SK-N-SH treated with all-trans-retinoic acid at 6 μM for 48 hours (cell line): ENCODE measurements around the gene ADAMTS4.

Source experiments
- ARNTL ChIP-seq: fragments of 450-650 bp; formaldehyde crosslinking; IDR thresholded peaks from 2 replicates; pipeline ENCODE4 v1.5.0; 2020; ENCODE audit warnings: low read depth, mild to moderate bottlenecking, moderate library complexity, borderline replicate concordance
- CREB5 ChIP-seq: fragments of 250-450 bp; sonication (Bioruptor Pico); IDR thresholded peaks from 2 replicates; pipeline ENCODE4 v1.5.1; 2020; ENCODE audit warnings: low read depth, mild to moderate bottlenecking, moderate library complexity
- CSDC2 ChIP-seq: fragments of 250-450 bp; sonication (Bioruptor Pico); IDR thresholded peaks from 2 replicates; pipeline ENCODE4 v1.5.0; 2020; ENCODE audit warnings: mild to moderate bottlenecking, moderate library complexity
- ESRRG ChIP-seq: fragments of 250-450 bp; sonication (Bioruptor Pico); IDR thresholded peaks from 2 replicates; pipeline ENCODE4 v1.6.1; 2021; ENCODE audit warnings: mild to moderate bottlenecking
- PPARA ChIP-seq: fragments of 250-450 bp; sonication (Bioruptor Pico); IDR thresholded peaks from 2 replicates; pipeline ENCODE4 v1.5.0; 2020; ENCODE audit warnings: mild to moderate bottlenecking, borderline replicate concordance
- RARB ChIP-seq: fragments of 250-450 bp; sonication (Bioruptor Pico); IDR thresholded peaks from 2 replicates; pipeline ENCODE4 v1.8.0; 2021; ENCODE audit warnings: mild to moderate bottlenecking, moderate library complexity
- ZC3H10 ChIP-seq: fragments of 250-450 bp; sonication (Bioruptor Pico); IDR thresholded peaks from 2 replicates; pipeline ENCODE4 v1.5.1; 2021; ENCODE audit warnings: mild to moderate bottlenecking, moderate library complexity
- ZFP3 ChIP-seq: fragments of 250-450 bp; sonication (Bioruptor Pico); IDR thresholded peaks from 2 replicates; pipeline ENCODE4 v1.5.0; 2020; ENCODE audit warnings: mild to moderate bottlenecking, moderate library complexity
- ZFP30 ChIP-seq: fragments of 450-650 bp; formaldehyde crosslinking; IDR thresholded peaks from 2 replicates; pipeline ENCODE4 v1.5.0; 2022; ENCODE audit warnings: mild to moderate bottlenecking, moderate library complexity
- ZNF565 ChIP-seq: fragments of 450-650 bp; formaldehyde crosslinking; conservative IDR thresholded peaks from 2 replicates; pipeline ENCODE4 v1.5.0; 2020; ENCODE audit warnings: low read depth, mild to moderate bottlenecking, moderate library complexity
- ZNF70 ChIP-seq: fragments of 450-650 bp; formaldehyde crosslinking; IDR thresholded peaks from 2 replicates; pipeline ENCODE4 v1.5.0; 2020; ENCODE audit warnings: mild to moderate bottlenecking, moderate library complexity
- ZNF8 ChIP-seq: fragments of 450-650 bp; formaldehyde crosslinking; IDR thresholded peaks from 2 replicates; pipeline ENCODE4 v1.5.0; 2020; ENCODE audit warnings: mild to moderate bottlenecking, moderate library complexity
- TF ChIP-seq, protein P1 (sequence below): fragments of 250-450 bp; sonication (Bioruptor Pico); IDR thresholded peaks from 2 replicates; pipeline ENCODE4 v1.8.0; 2020; ENCODE audit warnings: mild to moderate bottlenecking, moderate library complexity, borderline replicate concordance
- TF ChIP-seq, protein P2 (sequence below): fragments of 250-450 bp; sonication (Bioruptor Pico); IDR thresholded peaks from 2 replicates; pipeline ENCODE4 v1.8.0; 2021; ENCODE audit warnings: low read depth, mild to moderate bottlenecking, moderate library complexity, borderline replicate concordance

DNA sequence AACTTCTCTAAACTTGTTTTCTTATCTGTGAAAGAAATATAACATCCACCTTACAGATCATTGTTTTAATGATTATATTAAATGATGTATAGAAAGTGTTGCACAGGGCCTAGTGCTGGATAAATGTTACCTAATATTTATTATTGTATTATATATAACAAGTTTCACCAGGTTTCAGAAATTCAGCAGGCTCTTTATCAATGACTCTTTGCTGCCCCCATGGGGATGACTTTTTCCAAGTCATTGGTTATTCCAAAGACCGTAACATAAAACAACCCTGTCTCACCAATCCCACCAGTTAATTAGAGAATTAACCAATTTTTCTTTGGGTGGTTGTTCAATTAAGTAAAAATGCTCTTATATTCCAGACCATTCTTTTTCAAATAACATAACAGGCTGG lies 59.1 kb downstream of the ADAMTS4 start:
- TF ChIP-seq CREB5 (CRISPR knock-in tag) (no peak), ESRRG (CRISPR knock-in tag) (no peak), ARNTL (CRISPR knock-in tag) (no peak), ZNF70 (no peak), ZNF8 (CRISPR knock-in tag) (no peak), ZFP30 (CRISPR knock-in tag) (no peak), PPARA (CRISPR knock-in tag) (no peak), RARB (CRISPR knock-in tag) (no peak), ZNF565 (CRISPR knock-in tag) (no peak), ZFP3 (CRISPR knock-in tag) (no peak), ZC3H10 (CRISPR knock-in tag) (no peak), CSDC2 (CRISPR knock-in tag) (no peak)
- TF ChIP-seq, protein P1, sequence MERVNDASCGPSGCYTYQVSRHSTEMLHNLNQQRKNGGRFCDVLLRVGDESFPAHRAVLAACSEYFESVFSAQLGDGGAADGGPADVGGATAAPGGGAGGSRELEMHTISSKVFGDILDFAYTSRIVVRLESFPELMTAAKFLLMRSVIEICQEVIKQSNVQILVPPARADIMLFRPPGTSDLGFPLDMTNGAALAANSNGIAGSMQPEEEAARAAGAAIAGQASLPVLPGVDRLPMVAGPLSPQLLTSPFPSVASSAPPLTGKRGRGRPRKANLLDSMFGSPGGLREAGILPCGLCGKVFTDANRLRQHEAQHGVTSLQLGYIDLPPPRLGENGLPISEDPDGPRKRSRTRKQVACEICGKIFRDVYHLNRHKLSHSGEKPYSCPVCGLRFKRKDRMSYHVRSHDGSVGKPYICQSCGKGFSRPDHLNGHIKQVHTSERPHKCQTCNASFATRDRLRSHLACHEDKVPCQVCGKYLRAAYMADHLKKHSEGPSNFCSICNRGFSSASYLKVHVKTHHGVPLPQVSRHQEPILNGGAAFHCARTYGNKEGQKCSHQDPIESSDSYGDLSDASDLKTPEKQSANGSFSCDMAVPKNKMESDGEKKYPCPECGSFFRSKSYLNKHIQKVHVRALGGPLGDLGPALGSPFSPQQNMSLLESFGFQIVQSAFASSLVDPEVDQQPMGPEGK (CRISPR knock-in tag), result no peak
- TF ChIP-seq, protein P2, sequence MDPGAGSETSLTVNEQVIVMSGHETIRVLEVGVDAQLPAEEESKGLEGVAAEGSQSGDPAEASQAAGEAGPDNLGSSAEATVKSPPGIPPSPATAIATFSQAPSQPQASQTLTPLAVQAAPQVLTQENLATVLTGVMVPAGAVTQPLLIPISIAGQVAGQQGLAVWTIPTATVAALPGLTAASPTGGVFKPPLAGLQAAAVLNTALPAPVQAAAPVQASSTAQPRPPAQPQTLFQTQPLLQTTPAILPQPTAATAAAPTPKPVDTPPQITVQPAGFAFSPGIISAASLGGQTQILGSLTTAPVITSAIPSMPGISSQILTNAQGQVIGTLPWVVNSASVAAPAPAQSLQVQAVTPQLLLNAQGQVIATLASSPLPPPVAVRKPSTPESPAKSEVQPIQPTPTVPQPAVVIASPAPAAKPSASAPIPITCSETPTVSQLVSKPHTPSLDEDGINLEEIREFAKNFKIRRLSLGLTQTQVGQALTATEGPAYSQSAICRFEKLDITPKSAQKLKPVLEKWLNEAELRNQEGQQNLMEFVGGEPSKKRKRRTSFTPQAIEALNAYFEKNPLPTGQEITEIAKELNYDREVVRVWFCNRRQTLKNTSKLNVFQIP (CRISPR knock-in tag), result no peak
